HG02870 (cell line): ENCODE data around the gene ZNF580.

Experiments used
- ATAC-seq: cut with Tn5 transposase; IDR thresholded peaks from one replicate; pipeline ENCODE4 v1.9.1; 2021; ENCODE audit warnings: mild to moderate bottlenecking, moderate library complexity; ENCODE audit not compliant: unreplicated experiment

The ZNF580 gene

DNA sequence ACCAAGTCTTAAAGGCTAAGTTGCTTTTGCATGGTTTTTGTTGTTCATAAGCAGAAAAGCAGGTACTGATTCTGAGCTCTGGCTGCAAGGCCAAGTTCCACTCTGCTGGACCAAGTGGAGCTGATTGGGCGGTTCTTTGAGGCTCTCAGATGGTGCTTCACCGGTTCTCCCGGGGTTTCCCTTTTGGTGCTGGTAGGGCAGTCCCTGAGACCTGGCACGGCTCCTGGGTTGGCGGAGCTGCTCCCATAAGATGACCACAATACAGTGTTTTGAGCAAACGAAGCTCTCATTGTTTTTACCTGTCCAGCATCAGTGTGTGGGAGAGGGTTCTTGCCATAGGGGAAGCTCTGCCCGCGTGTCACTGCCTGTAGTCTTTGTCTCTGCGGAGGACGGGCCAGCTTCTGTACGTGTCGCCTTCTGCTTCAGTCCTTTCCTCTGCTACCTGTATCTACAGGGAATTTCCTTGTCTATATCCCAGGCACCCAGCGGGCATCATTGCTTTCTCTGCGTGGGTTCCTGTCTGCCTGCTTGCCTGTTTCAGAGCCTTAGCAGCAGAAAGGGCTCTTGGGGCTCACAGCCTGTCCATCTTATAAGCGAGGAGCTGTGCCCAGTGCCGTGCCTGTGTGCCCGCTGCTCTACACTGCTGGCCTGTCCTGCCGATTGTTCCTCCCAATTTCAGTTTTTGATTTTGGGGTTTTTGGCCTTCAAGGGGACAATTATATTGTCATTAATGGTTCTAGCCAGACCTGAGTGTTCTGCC lies 16.4 kb downstream of the ZNF580 start:
- no peak for ATAC-seq

- ATAC-seq = no peak
Measured at GRCh38 chr19:55658846-55659459, 18.2 kb downstream of the ZNF580 start.

DNA sequence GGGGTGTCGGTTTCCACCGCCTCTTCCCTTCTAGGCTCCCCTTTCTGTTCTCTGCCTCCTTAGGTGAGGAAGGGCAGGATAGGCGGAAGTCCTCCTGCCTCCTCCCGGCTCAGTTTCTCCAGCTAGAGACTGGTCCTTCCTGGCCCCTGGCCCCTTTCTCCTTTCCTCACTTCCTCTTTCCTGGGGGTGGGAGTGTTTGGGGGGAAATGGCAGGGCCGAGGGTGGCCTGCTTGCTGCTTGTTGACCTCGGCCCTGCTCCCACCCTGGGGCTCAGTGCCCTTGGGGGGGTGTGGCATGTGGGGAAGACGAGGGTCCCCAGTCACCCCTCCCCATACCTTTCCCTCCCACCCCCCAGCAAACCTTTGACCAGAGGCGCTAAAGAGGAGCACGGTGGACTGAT lies 19.0 kb downstream of the ZNF580 start:
- ATAC-seq = no peak

DNA sequence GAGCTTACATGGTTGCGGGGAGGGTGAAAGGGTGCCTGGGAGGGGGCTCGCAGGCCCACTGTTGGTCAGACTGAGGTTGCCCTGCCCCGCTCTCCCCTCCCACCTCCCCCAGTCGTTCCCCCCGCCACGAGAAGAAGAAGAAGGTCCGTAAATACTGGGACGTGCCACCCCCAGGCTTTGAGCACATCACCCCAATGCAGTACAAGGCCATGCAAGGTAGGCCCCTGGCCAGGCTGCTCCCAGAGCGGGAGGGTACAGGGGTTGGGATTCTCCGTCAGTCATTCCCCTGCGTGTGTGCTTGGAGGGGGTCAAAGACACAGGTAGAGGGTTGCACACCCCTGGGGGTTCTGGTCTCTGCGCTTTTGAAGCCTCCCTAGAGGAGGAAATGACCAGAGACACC lies 19.6 kb downstream of the ZNF580 start:
- no peak for ATAC-seq

GRCh38 chr19:55660991-55661390 lies 20.2 kb downstream of the ZNF580 start:
- ATAC-seq = no peak

DNA sequence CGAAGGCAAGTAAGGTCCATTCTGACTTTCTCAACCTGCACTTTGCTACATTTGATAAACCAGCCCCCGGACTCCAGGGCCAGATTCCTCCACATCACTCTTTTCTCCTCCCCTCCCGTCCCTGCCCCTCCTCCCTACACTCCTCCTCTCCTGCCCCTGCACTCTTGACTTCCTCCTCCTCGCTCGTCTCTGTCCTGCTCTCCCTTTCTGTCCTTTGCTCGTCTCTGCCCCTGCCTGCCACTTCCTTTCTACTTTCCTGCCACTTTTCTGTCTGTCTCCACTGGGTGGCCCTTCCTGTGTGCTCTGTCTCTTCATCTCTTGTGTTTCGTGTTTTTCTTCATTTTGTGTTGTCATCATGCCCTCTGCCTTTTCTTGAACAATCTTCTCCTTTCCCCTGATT lies 21.0 kb downstream of the ZNF580 start:
- no peak for ATAC-seq

DNA sequence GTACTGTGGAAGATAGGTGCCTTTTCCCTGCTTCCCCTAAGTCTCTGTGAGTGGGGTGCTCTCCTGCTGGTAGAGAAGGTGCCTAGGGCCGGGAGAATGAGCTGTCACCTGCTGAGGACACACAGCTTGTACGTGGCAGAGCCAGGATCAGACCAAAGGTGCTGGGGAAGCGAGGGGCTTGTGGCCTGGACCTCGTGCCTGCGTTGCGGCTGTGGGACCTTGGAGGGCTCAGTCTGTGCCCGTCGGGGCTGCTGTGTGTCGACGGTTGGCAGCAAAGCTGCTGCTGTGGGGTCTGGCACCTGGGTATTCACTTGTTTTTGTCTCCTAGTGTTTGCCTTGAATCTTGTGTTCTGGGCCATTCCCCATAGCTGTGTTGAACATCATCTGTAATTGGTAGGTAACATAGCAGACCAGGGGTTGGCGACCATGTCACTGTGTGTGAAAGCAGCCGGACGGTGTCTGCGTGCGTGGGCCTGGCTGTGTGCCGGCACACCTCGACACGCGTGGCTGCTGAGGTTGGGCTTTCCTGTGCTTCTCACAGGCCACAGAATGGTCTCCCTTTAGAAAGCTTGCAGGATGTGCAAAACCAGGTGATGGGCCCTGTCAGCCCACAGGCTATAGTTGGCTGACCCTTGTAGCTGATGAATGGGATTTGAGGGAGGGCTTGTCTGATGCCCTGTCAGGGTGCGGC lies 23.2 kb downstream of the ZNF580 start:
- ATAC-seq = no peak

DNA sequence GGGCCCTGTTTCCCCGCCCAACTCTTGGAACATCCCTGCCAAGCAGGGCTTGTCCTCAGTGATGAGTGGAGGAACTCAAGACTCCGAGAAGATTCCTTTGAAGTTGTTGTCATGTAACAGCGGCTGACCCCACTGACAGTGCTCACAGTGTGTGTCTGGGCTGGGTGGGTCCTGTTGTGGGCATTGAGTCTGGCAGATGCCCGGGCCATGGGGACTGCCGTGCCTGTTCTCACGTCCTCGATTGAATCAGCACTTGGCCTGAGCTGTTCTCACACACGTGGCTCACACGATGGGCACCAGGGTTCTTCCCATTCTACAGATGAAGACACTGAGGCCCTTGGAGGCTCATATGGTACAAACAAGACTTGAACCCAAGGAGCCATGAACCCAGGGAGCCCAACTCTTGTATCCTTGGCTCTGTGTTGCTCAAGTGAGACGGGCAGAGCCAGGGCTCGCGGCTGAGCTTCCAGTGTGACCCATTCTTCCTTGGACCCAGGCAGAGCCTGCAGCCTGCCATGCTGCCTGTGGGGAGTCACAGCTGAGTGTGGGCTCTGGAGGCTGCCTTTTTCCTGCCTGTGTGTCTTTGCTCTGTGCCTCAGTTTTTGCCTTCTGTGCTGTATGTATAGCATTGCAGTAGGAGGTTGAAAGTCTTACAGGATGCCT lies 25.7 kb downstream of the ZNF580 start:
- no peak for ATAC-seq

DNA sequence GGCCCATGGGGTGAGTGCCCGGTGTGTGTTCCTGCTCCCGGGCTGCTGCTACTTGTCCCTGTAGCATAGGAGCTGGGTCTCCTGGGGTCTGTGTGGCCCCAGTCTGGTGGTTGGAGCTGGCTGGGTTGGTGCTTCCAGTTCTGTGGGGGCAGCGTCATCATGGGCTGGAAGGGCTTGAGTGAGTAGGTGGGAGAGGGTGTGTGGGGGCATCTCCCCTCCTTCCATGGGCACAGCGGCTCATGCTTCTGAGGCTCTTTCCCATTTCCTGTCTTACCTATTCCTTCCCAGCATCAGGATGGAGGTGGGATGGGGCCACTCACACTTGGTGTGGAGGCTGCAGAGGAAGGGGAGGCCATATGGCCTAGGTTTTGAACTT lies 26.2 kb downstream of the ZNF580 start:
- no peak for ATAC-seq

GRCh38 chr19:55667511-55667910 lies 26.7 kb downstream of the ZNF580 start:
- no peak for ATAC-seq

GRCh38 chr19:55667958-55668357 lies 27.2 kb downstream of the ZNF580 start:
- ATAC-seq = no peak

GRCh38 chr19:55668603-55669348 lies 28.0 kb downstream of the ZNF580 start:
- no peak for ATAC-seq

- ATAC-seq = no peak
Measured at GRCh38 chr19:55669418-55670279, 28.8 kb downstream of the ZNF580 start.

DNA sequence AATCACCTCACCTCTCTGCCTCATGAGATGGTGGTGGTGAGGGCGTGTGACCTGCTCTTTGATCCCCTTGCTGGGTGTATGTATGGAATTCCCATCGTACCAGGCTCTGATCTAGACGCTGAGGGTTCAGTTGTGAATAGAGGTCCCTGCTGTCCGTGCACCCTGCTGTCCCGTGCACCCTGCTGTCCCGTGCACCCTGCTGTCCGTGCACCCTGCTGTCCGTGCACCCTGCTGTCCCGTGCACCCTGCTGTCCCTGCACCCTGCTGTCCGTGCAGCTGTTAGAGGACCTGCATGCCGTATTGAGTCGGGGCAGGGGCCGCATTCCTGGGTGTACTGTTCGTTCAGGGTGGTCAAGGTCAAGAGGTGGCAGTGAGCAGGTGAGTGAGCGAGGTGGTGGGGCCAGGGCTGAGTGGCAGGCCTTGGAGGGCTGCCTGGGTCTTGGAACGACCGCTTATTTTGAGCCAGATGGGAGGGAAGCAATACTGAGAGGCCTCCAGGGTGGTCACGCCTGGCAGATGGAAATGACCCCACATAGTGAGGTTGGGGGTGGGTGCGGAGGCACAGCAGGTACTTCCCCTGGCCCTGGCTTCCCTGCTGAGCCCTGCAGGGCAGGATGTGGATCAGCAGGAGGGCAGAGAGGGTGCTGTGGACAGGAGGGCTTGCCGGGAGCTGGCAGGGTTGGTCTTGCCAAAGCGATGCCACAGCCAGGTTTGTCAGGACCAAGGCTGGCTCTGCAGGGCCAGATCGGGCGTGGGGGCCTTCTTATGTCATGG lies 29.7 kb downstream of the ZNF580 start:
- no peak for ATAC-seq

GRCh38 chr19:55671054-55671378 lies 30.2 kb downstream of the ZNF580 start:
- ATAC-seq = no peak

GRCh38 chr19:55672418-55672817 lies 31.6 kb downstream of the ZNF580 start:
- no peak for ATAC-seq

DNA sequence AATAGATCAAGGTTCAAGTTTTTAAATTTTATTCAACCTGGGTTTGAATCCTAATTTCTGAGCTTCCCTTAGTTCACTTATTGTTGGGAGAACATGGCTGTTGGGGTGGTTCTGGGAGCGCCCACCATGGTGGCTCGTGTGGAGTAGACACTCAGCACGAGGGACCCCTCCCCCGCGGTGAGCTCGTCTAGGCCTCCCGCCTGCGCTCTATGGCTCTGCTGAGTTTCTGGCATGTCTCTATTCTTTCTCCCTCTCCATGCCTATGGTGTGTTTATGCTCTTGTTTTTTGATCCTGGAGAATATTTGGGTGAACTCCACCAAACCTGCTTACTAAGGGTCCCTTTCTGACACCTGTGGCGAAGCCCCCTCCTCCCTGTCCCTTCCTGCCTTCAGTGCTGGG lies 32.7 kb downstream of the ZNF580 start:
- ATAC-seq = no peak

DNA sequence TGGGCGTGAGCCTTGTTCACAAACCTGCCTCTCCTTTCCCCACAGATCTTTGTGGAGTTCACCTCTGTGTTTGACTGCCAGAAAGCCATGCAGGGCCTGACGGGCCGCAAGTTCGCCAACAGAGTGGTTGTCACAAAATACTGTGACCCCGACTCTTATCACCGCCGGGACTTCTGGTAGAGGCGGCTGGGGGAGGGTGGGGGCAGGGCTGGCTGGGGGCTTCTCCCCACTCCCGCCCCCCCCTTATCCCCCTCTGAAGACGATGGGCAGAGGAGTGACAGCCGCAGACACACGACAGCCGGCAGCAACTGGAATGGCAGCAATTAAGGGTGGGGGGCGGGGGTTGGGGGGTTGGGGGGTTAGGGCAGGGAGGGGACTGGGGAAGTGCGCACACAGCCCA lies 33.1 kb downstream of the ZNF580 start:
- ATAC-seq = no peak

- no peak for ATAC-seq
Measured at GRCh38 chr19:55674459-55674840, 33.6 kb downstream of the ZNF580 start.
